Panc1 (cell line): ENCODE measurements around the gene LHFPL3. TPM values are rescaled to one million over a fixed set of nuclear protein-coding genes. Genes with fewer than 3 reads are reported as not detected.

Experiments used
- ATAC-seq: fragments of 200-7000 bp; cut with Tn5 transposase; 2 replicates; pipeline ENCODE4 v1.9.1; 2020; ENCODE audit warnings: mild to moderate bottlenecking, moderate library complexity
- BruUV-seq: library from RNA; stranded (reverse); fragments of 400-500 nt; replicated peaks from 2 replicates; lab custom pipeline; 2021; lab: Mats Ljungman, UMichigan
- CTCF ChIA-PET: fragments of 300-600 bp; sonication (Branson Sonifier 250); formaldehyde crosslinking; loops from one replicate; lab custom pipeline; 2022; ENCODE audit warnings: antibody characterized with exemption; lab: Charles Lee
- POLR2A ChIA-PET: fragments of 300-600 bp; sonication (Branson Sonifier 250); formaldehyde crosslinking; loops from one replicate; lab custom pipeline; 2022; ENCODE audit warnings: antibody characterized with exemption; lab: Charles Lee
- DNase-seq: peaks from one replicate; pipeline ENCODE4 v3.0.0-alpha.2; 2010; ENCODE audit warnings: low read depth, low spot score
- H3K27ac ChIP-seq: 2 replicates; pipeline ENCODE4 v1.5.1; 2011; ENCODE audit warnings: mild to moderate bottlenecking, low read length, inconsistent platforms
- H3K27me3 ChIP-seq: fragments of 200-500 bp; sonication (Bioruptor generic); 2 replicates; pipeline ENCODE4 v1.6.0; 2014; ENCODE audit warnings: low read length, inconsistent platforms; ENCODE audit not compliant: control insufficient read depth, insufficient read depth
- H3K36me3 ChIP-seq: fragments of 200-500 bp; sonication (Bioruptor generic); 2 replicates; pipeline ENCODE4 v1.5.1; 2014; ENCODE audit warnings: inconsistent platforms, mild to moderate bottlenecking, low read length, moderate library complexity; ENCODE audit not compliant: control insufficient read depth, insufficient read depth
- H3K4me1 ChIP-seq: 2 replicates; pipeline ENCODE4 v1.5.1; 2011; ENCODE audit warnings: inconsistent platforms, mild to moderate bottlenecking, low read length, moderate library complexity; ENCODE audit not compliant: control insufficient read depth, insufficient read depth
- H3K4me3 ChIP-seq, 2 experiments: 2 replicates each; pipeline ENCODE4 v1.5.1; 2011 to 2012; ENCODE audit warnings: low read depth in 2 of 2, low read length in 2 of 2, mild to moderate bottlenecking in 2 of 2, inconsistent platforms in 1 of 2, moderate library complexity in 1 of 2
- H3K9me3 ChIP-seq: fragments of 200-500 bp; sonication (Bioruptor generic); 2 replicates; pipeline ENCODE4 v1.5.1; 2014; ENCODE audit warnings: low read depth, mild to moderate bottlenecking, inconsistent platforms, low read length, moderate library complexity; ENCODE audit not compliant: control insufficient read depth, insufficient read depth
- POLR2AphosphoS5 ChIP-seq: IDR thresholded peaks from 2 replicates; pipeline ENCODE4 v1.6.1; 2012; ENCODE audit warnings: mild to moderate bottlenecking, low read depth, low read length, moderate library complexity
- REST ChIP-seq, 2 experiments: IDR thresholded peaks; 2 replicates each; pipeline ENCODE4 v1.6.1; 2011 to 2012; ENCODE audit warnings: low read depth in 2 of 2, control low read depth in 1 of 2, low read length in 1 of 2, mild to moderate bottlenecking in 1 of 2, moderate library complexity in 1 of 2; ENCODE audit not compliant: insufficient read depth in 1 of 2
- SIN3A ChIP-seq: IDR thresholded peaks from 2 replicates; pipeline ENCODE4 v1.6.1; 2012; ENCODE audit warnings: low read depth, mild to moderate bottlenecking, low read length, moderate library complexity, borderline replicate concordance; ENCODE audit not compliant: insufficient read depth
- TCF7L2 ChIP-seq: IDR thresholded peaks from 2 replicates; pipeline ENCODE4 v1.6.1; 2011; ENCODE audit warnings: mild to moderate bottlenecking, low read depth, low read length, inconsistent platforms
- in situ Hi-C: cut with HindIII; loops from 2 replicates; pipeline ENCODE4 v1.10.0; 2016; ENCODE audit warnings: low sequenced_read_pairs, low pct_unique_long_range_greater_than_20kb
- intact Hi-C: fragments of 100-400 bp; cut with micrococcal nuclease; formaldehyde crosslinking; loops from one replicate; pipeline ENCODE4 v1.10.0; 2022; ENCODE audit not compliant: unreplicated experiment
- total RNA-seq: library from RNA; stranded (reverse); gene quantifications from one replicate; pipeline ENCODE4 v1.2.1, GENCODE V29; 2021; ENCODE audit not compliant: unreplicated experiment
- TF ChIP-seq, protein P1 (sequence below): fragments of 450-650 bp; IDR thresholded peaks from 2 replicates; pipeline ENCODE4 v1.5.1; 2017; ENCODE audit warnings: mild to moderate bottlenecking

Gene LHFPL3
- total RNA-seq, 1 experiment from 2014 or later, result not detected

DNA sequence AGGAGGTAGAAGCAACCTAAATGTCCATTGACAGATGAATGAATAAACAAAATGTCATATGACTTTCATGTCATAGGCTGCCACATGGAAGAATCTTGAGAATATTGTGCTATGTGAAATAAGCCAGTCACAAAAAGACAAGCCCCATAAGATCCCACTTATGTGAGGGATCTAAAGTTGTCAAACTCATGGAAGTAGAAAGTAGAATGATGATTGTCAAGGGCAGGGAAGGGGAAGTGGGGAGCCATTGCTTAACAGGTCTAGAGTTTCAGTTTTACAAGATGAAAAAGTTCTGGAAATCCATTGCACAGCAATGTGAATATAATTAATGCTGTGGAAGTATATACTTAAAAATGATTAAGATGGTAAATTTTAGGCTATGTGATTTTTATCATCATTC, 456.3 kb downstream of the LHFPL3 start:
- no peak for ATAC-seq
- TF ChIP-seq TCF7L2 (no peak), POLR2AphosphoS5 (no peak), SIN3A (no peak), REST (IDR thresholded peaks at IDR 0.05; ENCODE audit: insufficient read depth in 1 of 2, low read depth in 2 of 2, low read length in 1 of 2) (no peak)
- TF ChIP-seq, protein P1, sequence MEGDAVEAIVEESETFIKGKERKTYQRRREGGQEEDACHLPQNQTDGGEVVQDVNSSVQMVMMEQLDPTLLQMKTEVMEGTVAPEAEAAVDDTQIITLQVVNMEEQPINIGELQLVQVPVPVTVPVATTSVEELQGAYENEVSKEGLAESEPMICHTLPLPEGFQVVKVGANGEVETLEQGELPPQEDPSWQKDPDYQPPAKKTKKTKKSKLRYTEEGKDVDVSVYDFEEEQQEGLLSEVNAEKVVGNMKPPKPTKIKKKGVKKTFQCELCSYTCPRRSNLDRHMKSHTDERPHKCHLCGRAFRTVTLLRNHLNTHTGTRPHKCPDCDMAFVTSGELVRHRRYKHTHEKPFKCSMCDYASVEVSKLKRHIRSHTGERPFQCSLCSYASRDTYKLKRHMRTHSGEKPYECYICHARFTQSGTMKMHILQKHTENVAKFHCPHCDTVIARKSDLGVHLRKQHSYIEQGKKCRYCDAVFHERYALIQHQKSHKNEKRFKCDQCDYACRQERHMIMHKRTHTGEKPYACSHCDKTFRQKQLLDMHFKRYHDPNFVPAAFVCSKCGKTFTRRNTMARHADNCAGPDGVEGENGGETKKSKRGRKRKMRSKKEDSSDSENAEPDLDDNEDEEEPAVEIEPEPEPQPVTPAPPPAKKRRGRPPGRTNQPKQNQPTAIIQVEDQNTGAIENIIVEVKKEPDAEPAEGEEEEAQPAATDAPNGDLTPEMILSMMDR, result no peak
- POLR2A ChIA-PET, result no interaction called here
- Histone ChIP-seq H3K9me3 (no peaks in the 10 kb centered on the region), H3K4me1 (no peaks in the 10 kb centered on the region), H3K27ac (no peak overlapping the region), H3K36me3 (no peaks in the 10 kb centered on the region), H3K4me3 (no peak overlapping the region), H3K27me3 (peaks cover 4% of the 10 kb centered on the region; the same call in 1 of the 2 replicates)
- no TSS peak for BruUV-seq
- intact Hi-C loops, result no loop called here
- no peak for DNase-seq
- CTCF ChIA-PET, result no interaction called here
- in situ Hi-C loops, result no loop called here

DNA sequence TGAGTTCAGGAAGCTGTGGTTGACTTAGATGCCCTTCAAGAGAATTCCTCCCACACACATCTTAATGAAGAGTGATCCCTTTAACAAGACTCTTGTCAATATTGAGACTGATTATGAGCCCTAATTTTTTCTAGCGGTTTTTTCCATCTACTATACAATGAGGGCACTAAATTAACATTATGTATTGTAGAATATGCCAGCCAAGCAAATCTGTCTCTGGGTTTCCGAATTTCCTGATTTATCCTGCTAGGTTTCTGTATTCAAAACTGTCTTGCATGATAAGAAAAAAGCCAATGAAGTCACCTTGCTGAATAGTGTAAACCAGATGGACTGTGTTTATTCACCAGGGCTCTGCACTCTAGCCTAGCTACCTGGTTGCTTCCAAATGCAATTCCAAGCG, 461.4 kb downstream of the LHFPL3 start:
- H3K27me3 ChIP-seq, result peaks cover 5% of the 10 kb centered on the region
- no TSS peak for BruUV-seq
- ChIA-PET CTCF (no interaction called here), POLR2A (no interaction called here)
- DNase-seq (no peak), ATAC-seq (no peak)
- no peak overlapping the region for H3K4me3 ChIP-seq
- no peak overlapping the region for H3K27ac ChIP-seq
- H3K4me1 ChIP-seq, result no peaks in the 10 kb centered on the region
- in situ Hi-C loops, result no loop called here
- H3K9me3 ChIP-seq, result no peaks in the 10 kb centered on the region
- intact Hi-C loops, result no loop called here
- no peak for TF ChIP-seq TCF7L2
- no peak for TF ChIP-seq REST (IDR thresholded peaks at IDR 0.05; ENCODE audit: insufficient read depth in 1 of 2, low read depth in 2 of 2, low read length in 1 of 2)
- no peak for TF ChIP-seq POLR2AphosphoS5
- TF ChIP-seq SIN3A, result no peak
- TF ChIP-seq, protein P1, result no peak
- no peaks in the 10 kb centered on the region for H3K36me3 ChIP-seq
